Progenitor cell of endocrine pancreas (in vitro differentiated cells): ENCODE measurements around the gene OXLD1. TPM values are rescaled to one million over a fixed set of nuclear protein-coding genes. Genes with fewer than 3 reads are reported as not detected.

ENCODE experiments used
- DNase-seq: peaks from one replicate; pipeline ENCODE4 v3.0.0; 2021; ENCODE audit warnings: low spot score; ENCODE audit not compliant: unreplicated experiment
- H3K27ac Mint-ChIP-seq: 2 replicates; pipeline ENCODE4 v1.8.0; 2021; ENCODE audit warnings: mild to moderate bottlenecking, moderate library complexity, mixed read lengths
- H3K27me3 Mint-ChIP-seq: 2 replicates; pipeline ENCODE4 v1.8.0; 2021; ENCODE audit warnings: mixed read lengths
- H3K36me3 Mint-ChIP-seq: 2 replicates; pipeline ENCODE4 v1.8.0; 2022; ENCODE audit warnings: mixed read lengths; ENCODE audit not compliant: insufficient read depth
- H3K4me1 Mint-ChIP-seq: 2 replicates; pipeline ENCODE4 v1.8.0; 2021; ENCODE audit warnings: low read depth, mixed read lengths
- H3K4me3 Mint-ChIP-seq: 2 replicates; pipeline ENCODE4 v1.8.0; 2021; ENCODE audit warnings: low read depth, mild to moderate bottlenecking, moderate library complexity, mixed read lengths
- H3K9me3 Mint-ChIP-seq: 2 replicates; pipeline ENCODE4 v1.8.0; 2021; ENCODE audit warnings: low read depth, mixed read lengths
- CTCF ChIP-seq: fragments of 200-600 bp; sonication (generic); IDR thresholded peaks from one replicate; pipeline ENCODE4 v1.5.0; 2021; ENCODE audit warnings: antibody characterized with exemption, mild to moderate bottlenecking; ENCODE audit not compliant: unreplicated experiment
- total RNA-seq: library from RNA; stranded (reverse); gene quantifications from 2 replicates; pipeline ENCODE4 v1.2.1, GENCODE V29; 2021

Gene OXLD1
- total RNA-seq, 1 donor from 2014 or later = 18.6 TPM

DNA sequence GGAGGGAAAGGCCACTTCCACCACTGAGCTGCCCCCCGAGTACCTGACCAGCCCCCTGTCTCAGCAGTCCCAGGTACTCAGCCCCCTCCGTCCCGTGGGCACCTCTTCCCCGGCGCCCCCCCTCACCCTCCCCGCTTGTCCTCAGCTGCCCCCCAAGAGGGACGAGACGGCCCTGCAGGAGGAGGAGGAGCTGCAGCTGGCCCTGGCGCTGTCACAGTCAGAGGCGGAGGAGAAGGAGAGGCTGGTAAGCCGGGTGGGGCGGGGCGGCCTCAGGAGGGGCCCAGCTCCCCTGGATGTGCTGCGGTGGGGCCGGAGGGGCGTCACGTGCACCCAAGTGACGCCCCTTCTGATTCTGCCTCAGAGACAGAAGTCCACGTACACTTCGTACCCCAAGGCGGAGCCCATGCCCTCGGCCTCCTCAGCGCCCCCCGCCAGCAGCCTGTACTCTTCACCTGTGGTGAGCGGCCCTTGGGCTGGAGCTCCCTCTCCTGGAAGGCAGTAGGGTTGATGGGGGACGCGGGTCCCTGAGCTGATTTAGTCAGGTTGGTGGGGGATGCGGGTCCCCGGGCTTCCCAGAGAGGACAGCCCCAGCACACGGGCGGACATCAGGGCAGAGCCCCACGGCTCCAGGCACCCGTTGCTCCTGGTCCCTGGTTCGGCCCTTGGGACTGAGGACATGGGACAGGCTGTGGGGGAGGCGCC, 27.3 kb upstream of the OXLD1 start:
- Mint-ChIP-seq H3K36me3 (peaks cover 18% of the 10 kb centered on the region), H3K27me3 (no peaks in the 10 kb centered on the region), H3K4me1 (no peaks in the 10 kb centered on the region), H3K9me3 (no peaks in the 10 kb centered on the region), H3K4me3 (no peak overlapping the region), H3K27ac (no peak overlapping the region)
- no peak for DNase-seq
- TF ChIP-seq CTCF = no peak

DNA sequence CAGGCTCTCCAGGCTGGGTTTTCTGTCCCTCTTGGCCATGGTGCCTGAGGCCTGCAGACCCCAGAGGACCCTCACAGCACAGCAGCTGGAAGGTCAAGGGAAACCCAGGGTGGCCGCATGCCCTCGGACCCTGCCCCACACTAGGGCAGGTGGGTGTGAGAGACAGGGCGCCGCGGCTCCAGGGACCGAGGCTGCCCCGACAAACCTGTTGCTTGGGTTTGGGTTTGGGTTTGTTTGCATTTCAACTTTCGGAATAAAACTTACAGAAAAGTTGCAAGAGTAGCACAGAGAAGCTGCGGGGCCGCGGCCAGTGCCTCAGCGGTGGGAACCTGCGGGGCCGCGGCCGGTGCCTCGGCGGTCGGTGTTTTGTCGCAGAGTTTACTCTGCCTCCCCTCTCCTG, 25.2 kb upstream of the OXLD1 start:
- Mint-ChIP-seq H3K4me3 (no peak overlapping the region), H3K9me3 (no peaks in the 10 kb centered on the region), H3K36me3 (peaks cover 13% of the 10 kb centered on the region), H3K27ac (no peak overlapping the region), H3K4me1 (no peaks in the 10 kb centered on the region), H3K27me3 (no peaks in the 10 kb centered on the region)
- TF ChIP-seq CTCF = no peak
- no peak for DNase-seq

DNA sequence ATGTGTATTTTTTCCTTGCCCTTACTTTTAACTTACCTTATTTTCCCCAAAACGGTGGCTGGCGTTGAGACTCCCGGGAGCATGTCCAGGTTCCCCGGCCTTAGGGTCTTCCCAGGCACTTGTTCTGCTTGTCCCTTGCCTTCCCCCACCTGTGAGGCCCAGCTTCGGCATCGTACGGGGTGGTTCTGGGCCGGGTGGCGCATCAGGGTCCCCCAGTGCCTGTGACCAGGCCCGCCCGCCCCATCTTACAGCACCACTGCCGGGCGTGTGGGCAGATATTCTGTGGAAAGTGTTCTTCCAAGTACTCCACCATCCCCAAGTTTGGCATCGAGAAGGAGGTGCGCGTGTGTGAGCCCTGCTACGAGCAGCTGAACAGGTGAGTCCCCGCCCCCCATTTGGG, 24.8 kb upstream of the OXLD1 start:
- Mint-ChIP-seq H3K4me1 (no peaks in the 10 kb centered on the region), H3K36me3 (peaks cover 15% of the 10 kb centered on the region), H3K9me3 (no peaks in the 10 kb centered on the region), H3K4me3 (no peak overlapping the region), H3K27me3 (no peaks in the 10 kb centered on the region), H3K27ac (no peak overlapping the region)
- TF ChIP-seq CTCF = no peak
- DNase-seq = no peak

DNA sequence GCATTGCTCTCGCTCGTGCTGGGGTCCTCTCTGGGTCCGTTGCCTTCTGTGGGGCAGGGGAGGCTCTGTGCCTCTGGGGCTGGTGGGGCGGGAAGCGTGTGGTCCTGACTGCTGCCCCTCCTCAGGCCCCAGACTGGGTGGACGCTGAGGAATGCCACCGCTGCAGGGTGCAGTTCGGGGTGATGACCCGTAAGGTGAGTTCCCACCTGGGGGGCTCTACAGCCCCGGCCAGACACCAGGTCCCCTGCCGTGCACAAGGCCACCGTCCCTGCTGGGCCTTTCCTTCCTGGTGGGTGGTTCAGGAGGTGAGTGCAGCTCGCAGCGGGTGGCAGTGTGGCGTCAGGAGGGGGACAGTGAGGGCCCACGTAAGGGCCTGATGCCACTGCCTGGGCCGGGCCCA, 24.1 kb upstream of the OXLD1 start:
- H3K9me3 Mint-ChIP-seq = no peaks in the 10 kb centered on the region
- H3K4me3 Mint-ChIP-seq = no peak overlapping the region
- no peak for TF ChIP-seq CTCF
- H3K27ac Mint-ChIP-seq = no peak overlapping the region
- peaks cover 16% of the 10 kb centered on the region for H3K36me3 Mint-ChIP-seq
- no peak for DNase-seq
- no peaks in the 10 kb centered on the region for H3K27me3 Mint-ChIP-seq
- H3K4me1 Mint-ChIP-seq = no peaks in the 10 kb centered on the region

- H3K9me3 Mint-ChIP-seq = no peaks in the 10 kb centered on the region
- no peak for TF ChIP-seq CTCF
- no peak overlapping the region for H3K27ac Mint-ChIP-seq
- no peak for DNase-seq
- H3K4me1 Mint-ChIP-seq = no peaks in the 10 kb centered on the region
- no peaks in the 10 kb centered on the region for H3K27me3 Mint-ChIP-seq
- peaks cover 16% of the 10 kb centered on the region for H3K36me3 Mint-ChIP-seq
- no peak overlapping the region for H3K4me3 Mint-ChIP-seq
These were observed 23.7 kb upstream of the OXLD1 start for GRCh38 chr17:81690066-81690465.
